Endothelial cell (in vitro differentiated cells): Measurements from ENCODE around the gene AGRP. TPM values are rescaled to one million over a fixed set of nuclear protein-coding genes. Genes with fewer than 3 reads are reported as not detected.
A peak's percentile ranks its signal among the peaks of the same experiment; 100 is the strongest.

Source experiments
- DNase-seq: peaks from one replicate; pipeline ENCODE4 v3.0.0; 2021; ENCODE audit warnings: low spot score
- H3K27ac Mint-ChIP-seq: one replicate; pipeline ENCODE4 v1.8.0; 2021; ENCODE audit warnings: mixed read lengths, inconsistent platforms; ENCODE audit not compliant: unreplicated experiment
- H3K27me3 Mint-ChIP-seq: one replicate; pipeline ENCODE4 v1.8.0; 2021; ENCODE audit warnings: mild to moderate bottlenecking, moderate library complexity, mixed read lengths, inconsistent platforms; ENCODE audit not compliant: unreplicated experiment
- H3K36me3 Mint-ChIP-seq: one replicate; pipeline ENCODE4 v1.8.0; 2021; ENCODE audit warnings: mild to moderate bottlenecking, low read depth, mixed read lengths, inconsistent platforms; ENCODE audit not compliant: unreplicated experiment
- H3K4me1 Mint-ChIP-seq: one replicate; pipeline ENCODE4 v1.8.0; 2021; ENCODE audit warnings: mild to moderate bottlenecking, mixed read lengths, inconsistent platforms; ENCODE audit not compliant: unreplicated experiment
- H3K4me3 Mint-ChIP-seq: one replicate; pipeline ENCODE4 v1.8.0; 2021; ENCODE audit warnings: mild to moderate bottlenecking, mixed read lengths, inconsistent platforms; ENCODE audit not compliant: unreplicated experiment
- H3K9me3 Mint-ChIP-seq: one replicate; pipeline ENCODE4 v1.8.0; 2021; ENCODE audit warnings: mixed read lengths, inconsistent platforms; ENCODE audit not compliant: unreplicated experiment
- CTCF ChIP-seq: fragments of 200-600 bp; sonication (generic); IDR thresholded peaks from one replicate; pipeline ENCODE4 v1.5.0; 2021; ENCODE audit warnings: antibody characterized with exemption; ENCODE audit not compliant: unreplicated experiment
- total RNA-seq: library from RNA; stranded (reverse); fragmentation: NEBNext Ultra II Directional; extraction: Animal tissue kit (Norgen Biotek cat#: 25700); gene quantifications from one replicate; pipeline ENCODE4 v1.2.1, GENCODE V29; 2021; ENCODE audit not compliant: unreplicated experiment

The AGRP gene
- total RNA-seq, 1 donor from 2014 or later, result not detected

DNA sequence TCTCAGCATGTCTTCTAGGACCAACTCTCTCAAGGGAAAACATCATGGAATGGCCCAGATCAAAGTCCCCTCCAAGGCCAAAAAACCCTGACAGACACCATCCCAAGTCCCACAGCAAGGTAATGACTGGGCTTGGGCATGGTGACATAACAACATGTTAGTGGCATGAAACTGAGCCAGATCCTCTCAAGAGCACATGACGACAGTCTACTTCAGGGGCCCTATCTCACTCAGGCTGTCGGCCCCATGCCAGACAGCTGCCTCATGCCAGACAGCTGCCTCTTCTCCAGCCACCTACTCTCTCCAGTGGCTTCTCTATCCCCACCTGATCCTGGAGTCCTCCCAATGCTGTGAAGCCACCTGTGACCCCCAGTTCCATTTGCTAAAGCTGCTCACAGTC is 34.0 kb downstream of the AGRP start:
- no peak for TF ChIP-seq CTCF
- Mint-ChIP-seq H3K27ac (no peak overlapping the region), H3K36me3 (peaks cover 17% of the 10 kb centered on the region), H3K4me1 (peaks cover 15% of the 10 kb centered on the region), H3K27me3 (peaks cover 25% of the 10 kb centered on the region), H3K9me3 (no peaks in the 10 kb centered on the region), H3K4me3 (peak overlapping the region; percentile 11)
- no peak for DNase-seq

DNA sequence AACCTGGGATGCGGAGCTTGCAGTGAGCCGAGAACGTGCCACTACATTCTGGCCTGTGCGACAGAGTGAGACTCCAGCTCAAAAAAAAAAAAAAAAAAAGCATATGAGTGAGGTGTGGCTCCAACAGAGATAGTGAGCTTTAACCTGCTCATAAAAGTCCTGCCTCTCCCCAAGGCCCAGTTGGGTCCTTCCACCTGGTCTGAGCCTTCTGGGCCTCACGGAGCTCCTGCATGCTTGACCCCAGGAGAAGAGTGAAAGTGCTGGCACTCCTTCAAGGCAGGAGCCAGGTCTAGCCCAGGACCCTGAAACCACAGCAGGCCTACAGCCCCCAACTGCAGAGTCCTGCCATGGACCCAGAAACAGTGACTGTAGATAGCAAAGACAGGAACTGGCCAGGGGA is 34.8 kb downstream of the AGRP start:
- no peak for TF ChIP-seq CTCF
- Mint-ChIP-seq H3K27ac (no peak overlapping the region), H3K9me3 (no peaks in the 10 kb centered on the region), H3K4me1 (peaks cover 14% of the 10 kb centered on the region), H3K36me3 (peaks cover 17% of the 10 kb centered on the region), H3K4me3 (no peak overlapping the region), H3K27me3 (peaks cover 22% of the 10 kb centered on the region)
- DNase-seq, result no peak

DNA sequence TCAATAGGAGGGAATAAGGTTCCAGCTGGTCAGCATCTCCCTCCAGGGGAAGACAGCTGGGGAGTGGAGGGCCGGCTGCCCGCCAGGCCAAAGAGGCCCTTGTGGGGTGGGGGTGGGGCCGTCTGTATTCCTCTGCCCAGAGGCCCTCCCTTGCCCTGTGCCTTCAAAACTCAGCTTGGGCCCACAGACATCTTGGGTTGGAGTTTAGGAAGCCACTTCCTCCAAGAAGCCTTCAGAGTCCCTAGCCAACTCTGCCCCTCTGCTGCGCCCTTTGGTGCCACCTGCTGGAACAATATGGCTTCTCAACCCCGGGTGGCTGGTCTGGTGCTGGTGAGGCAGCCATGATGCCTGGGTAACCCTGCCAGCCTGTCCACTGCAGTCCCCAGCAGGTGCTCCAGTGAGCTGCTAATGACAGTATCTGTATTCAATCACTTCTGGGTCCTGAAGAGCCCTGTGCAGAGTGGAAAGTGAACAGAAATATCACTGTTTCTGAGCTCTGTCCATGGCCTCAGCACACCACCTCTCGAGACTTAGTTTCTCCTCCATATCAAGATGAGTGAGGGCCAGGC is 35.8 kb downstream of the AGRP start:
- peaks cover 22% of the 10 kb centered on the region for H3K27me3 Mint-ChIP-seq
- peaks cover 17% of the 10 kb centered on the region for H3K36me3 Mint-ChIP-seq
- H3K27ac Mint-ChIP-seq, result no peak overlapping the region
- no peaks in the 10 kb centered on the region for H3K9me3 Mint-ChIP-seq
- no peak overlapping the region for H3K4me3 Mint-ChIP-seq
- TF ChIP-seq CTCF, result peak; percentile 28
- peaks cover 17% of the 10 kb centered on the region for H3K4me1 Mint-ChIP-seq
- DNase-seq, result peak; percentile 45

- no peak overlapping the region for H3K4me3 Mint-ChIP-seq
- H3K36me3 Mint-ChIP-seq, result peaks cover 18% of the 10 kb centered on the region
- peak overlapping the region; percentile 10 for H3K27ac Mint-ChIP-seq
- no peak for TF ChIP-seq CTCF
- H3K27me3 Mint-ChIP-seq, result peaks cover 22% of the 10 kb centered on the region
- no peak for DNase-seq
- peaks cover 17% of the 10 kb centered on the region for H3K4me1 Mint-ChIP-seq
- H3K9me3 Mint-ChIP-seq, result no peaks in the 10 kb centered on the region
Observed at GRCh38 chr16:67446968-67447507, 36.3 kb downstream of the AGRP start.

GRCh38 chr16:67445913-67446907 is 37.1 kb downstream of the AGRP start:
- Mint-ChIP-seq H3K4me1 (peaks cover 17% of the 10 kb centered on the region), H3K4me3 (no peak overlapping the region), H3K27me3 (peaks cover 22% of the 10 kb centered on the region), H3K27ac (peak overlapping the region; percentile 10), H3K36me3 (peaks cover 21% of the 10 kb centered on the region), H3K9me3 (no peaks in the 10 kb centered on the region)
- TF ChIP-seq CTCF, result no peak
- no peak for DNase-seq
